ENCODE data around the gene ATG9B. TPM values are rescaled to one million over a fixed set of nuclear protein-coding genes. Genes with fewer than 3 reads are reported as not detected.

The ATG9B gene
- total and polyA plus RNA-seq, 9 of the 15 experiments (the other 6 are each of a cell fraction or from before 2014, with no cell fraction given): 0.29 to 8.0 (median 2.1) TPM

DNA sequence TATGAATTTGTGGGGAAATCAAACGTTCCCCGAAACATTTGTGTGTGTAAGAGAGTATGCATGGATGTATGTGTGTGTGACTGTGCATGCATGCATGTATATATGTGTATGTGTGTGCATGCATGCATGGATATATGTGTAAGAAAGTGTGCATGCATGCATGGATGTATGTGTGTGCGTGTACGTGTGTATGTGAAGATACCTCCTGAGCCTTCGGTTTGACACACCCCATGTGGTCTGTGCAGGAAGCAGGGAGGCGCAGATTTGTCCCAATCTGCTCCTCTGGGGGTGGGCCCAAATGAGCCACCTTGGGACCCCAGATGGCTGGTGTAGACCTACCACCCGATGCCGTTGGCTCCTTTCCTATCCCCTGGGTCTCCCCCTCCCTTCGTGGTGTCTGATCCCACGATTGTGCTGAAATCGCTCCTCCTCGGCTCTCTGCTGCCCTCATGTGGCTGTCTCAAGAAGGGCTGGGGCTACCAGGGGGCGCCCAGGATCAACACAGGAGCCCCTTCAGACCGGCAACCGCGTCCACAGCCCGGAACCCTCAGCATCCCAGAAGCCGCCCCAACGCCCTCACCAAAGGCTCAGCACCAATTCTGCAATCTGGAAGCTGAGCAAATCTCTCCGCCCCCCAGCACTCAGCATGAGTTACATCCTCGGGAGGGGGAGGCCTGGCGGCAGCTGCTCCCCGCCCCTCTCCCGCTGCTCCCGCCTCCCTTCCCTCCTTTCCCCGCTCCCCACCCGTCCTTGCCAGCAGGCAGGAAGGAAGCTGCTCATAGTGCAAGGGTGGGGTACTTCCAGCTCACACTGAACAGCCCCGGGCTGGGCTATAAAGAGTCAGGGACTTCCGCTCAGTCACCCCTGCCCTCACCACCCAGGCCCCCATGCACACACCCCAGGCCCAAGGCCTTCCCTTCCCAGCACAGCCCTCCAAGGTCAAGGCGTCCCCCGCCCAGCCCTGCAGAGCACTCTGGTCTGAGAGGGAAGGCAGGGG is 35.8 kb downstream of the ATG9B start (continued):
- TF ChIP-seq, protein P1, sequence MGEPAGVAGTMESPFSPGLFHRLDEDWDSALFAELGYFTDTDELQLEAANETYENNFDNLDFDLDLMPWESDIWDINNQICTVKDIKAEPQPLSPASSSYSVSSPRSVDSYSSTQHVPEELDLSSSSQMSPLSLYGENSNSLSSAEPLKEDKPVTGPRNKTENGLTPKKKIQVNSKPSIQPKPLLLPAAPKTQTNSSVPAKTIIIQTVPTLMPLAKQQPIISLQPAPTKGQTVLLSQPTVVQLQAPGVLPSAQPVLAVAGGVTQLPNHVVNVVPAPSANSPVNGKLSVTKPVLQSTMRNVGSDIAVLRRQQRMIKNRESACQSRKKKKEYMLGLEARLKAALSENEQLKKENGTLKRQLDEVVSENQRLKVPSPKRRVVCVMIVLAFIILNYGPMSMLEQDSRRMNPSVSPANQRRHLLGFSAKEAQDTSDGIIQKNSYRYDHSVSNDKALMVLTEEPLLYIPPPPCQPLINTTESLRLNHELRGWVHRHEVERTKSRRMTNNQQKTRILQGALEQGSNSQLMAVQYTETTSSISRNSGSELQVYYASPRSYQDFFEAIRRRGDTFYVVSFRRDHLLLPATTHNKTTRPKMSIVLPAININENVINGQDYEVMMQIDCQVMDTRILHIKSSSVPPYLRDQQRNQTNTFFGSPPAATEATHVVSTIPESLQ (CRISPR knock-in tag; IDR thresholded peaks at IDR 0.05): no peak
- TF ChIP-seq PHF20 (IDR thresholded peaks at IDR 0.05; ENCODE audit: partially characterized antibody) (peak; percentile 50), GATAD2A (IDR thresholded peaks at IDR 0.05) (peak; percentile 36; the same call in 1 of the 2 replicates), UBTF (IDR thresholded peaks at IDR 0.05; ENCODE audit: borderline replicate concordance in 1 of 2, low read depth in 2 of 2, low read length in 2 of 2) (0 out of 4 replicates have a peak, but pooled peaks of 1 of the 2 experiments have one; percentile 32), SMAD3 (CRISPR knock-in tag; conservative IDR thresholded peaks at IDR 0.05) (no peak), KDM1A (IDR thresholded peaks at IDR 0.05) (peak in 1 of 2 experiments; percentile 18; a peak in 1 of 4 replicates), NEUROD1 (IDR thresholded peaks at IDR 0.05; ENCODE audit: borderline replicate concordance, low read depth, low read length, partially characterized antibody) (peak; percentile 32), NFRKB (IDR thresholded peaks at IDR 0.05; ENCODE audit: low read depth) (no peak), SREBF2 (CRISPR knock-in tag; IDR thresholded peaks at IDR 0.05) (no peak), MEF2D (tag; conservative IDR thresholded peaks at IDR 0.05; ENCODE audit: low read depth) (no peak), NFYB (IDR thresholded peaks at IDR 0.05; ENCODE audit: extremely low read depth, insufficient read length) (no peak), MBD1 (CRISPR knock-in tag; IDR thresholded peaks at IDR 0.05) (no peak), CEBPG (CRISPR knock-in tag; IDR thresholded peaks at IDR 0.05) (no peak), CEBPG (tag; conservative IDR thresholded peaks at IDR 0.05 in 1 of 2, IDR thresholded peaks at IDR 0.05 in 1 of 2) (no peak), PHF21A (IDR thresholded peaks at IDR 0.05; ENCODE audit: borderline replicate concordance, low read depth) (peak; percentile 31; the same call in 1 of the 2 replicates)
- TF ChIP-seq, protein P2, sequence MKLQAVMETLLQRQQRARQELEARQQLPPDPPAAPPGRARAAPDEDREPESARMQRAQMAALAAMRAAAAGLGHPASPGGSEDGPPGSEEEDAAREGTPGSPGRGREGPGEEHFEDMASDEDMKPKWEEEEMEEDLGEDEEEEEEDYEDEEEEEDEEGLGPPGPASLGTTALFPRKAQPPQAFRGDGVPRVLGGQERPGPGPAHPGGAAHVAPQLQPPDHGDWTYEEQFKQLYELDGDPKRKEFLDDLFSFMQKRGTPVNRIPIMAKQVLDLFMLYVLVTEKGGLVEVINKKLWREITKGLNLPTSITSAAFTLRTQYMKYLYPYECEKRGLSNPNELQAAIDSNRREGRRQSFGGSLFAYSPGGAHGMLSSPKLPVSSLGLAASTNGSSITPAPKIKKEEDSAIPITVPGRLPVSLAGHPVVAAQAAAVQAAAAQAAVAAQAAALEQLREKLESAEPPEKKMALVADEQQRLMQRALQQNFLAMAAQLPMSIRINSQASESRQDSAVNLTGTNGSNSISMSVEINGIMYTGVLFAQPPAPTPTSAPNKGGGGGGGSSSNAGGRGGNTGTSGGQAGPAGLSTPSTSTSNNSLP (IDR thresholded peaks at IDR 0.05; ENCODE audit: borderline replicate concordance, low read depth, low read length): no peak
